Measurements from ENCODE around the gene MPO.

- TF ChIP-seq EZH2 (IDR thresholded peaks at IDR 0.05; ENCODE audit: borderline replicate concordance, low read depth, low read length, severe bottlenecking) (no peak), CTCF (IDR thresholded peaks at IDR 0.05; ENCODE audit: extremely low read depth in 1 of 2, insufficient read depth in 1 of 2, low read depth in 1 of 2, low read length in 2 of 2) (no peak), POLR2AphosphoS5 (IDR thresholded peaks at IDR 0.05; ENCODE audit: insufficient read depth, low read depth, low read length) (no peak), MYC (IDR thresholded peaks at IDR 0.05; ENCODE audit: low read depth, low read length) (no peak), POLR2A (IDR thresholded peaks at IDR 0.05; ENCODE audit: low read depth, low read length) (no peak)
Observed at GRCh38 chr17:58300336-58300735, 19.6 kb upstream of the MPO start.

Data from endothelial cell of umbilical vein (primary cell).